Endothelial cell of umbilical vein (primary cell): Measurements from ENCODE around the gene ZNF768. TPM values are rescaled to one million over a fixed set of nuclear protein-coding genes. Genes with fewer than 3 reads are reported as not detected.
"Not testable (repeated sequence)": the region's sequence is repeated elsewhere in the genome, so short reads cannot be mapped to it uniquely, and the experiment has no call there.

ENCODE experiments used
- BruUV-seq: library from RNA; stranded (reverse); fragments of 400-500 nt; replicated peaks from 2 replicates; lab custom pipeline; 2021; lab: Mats Ljungman, UMichigan
- CTCF ChIA-PET: fragments of 300-600, 350-600 bp; sonication (Branson Sonifier 250); formaldehyde crosslinking; loops from one replicate; lab custom pipeline; 2021; ENCODE audit warnings: antibody characterized with exemption, inconsistent platforms; lab: Charles Lee
- POLR2A ChIA-PET: fragments of 300-600, 350-600 bp; sonication (Branson Sonifier 250); formaldehyde crosslinking; loops from one replicate; lab custom pipeline; 2021; ENCODE audit warnings: antibody characterized with exemption, inconsistent platforms; lab: Charles Lee
- DNase-seq: peaks from one replicate; pipeline ENCODE4 v3.0.0-alpha.2; 2011; ENCODE audit warnings: low read depth, low spot score
- FAIRE-seq: peaks from 2 replicates; lab custom pipeline; 2011; peaks lifted over from hg19 to GRCh38; lab: Jason Lieb, UNC
- H2AFZ ChIP-seq: 2 replicates; pipeline ENCODE4 v1.6.0; 2012; ENCODE audit warnings: low read depth, low read length, control low read depth, inconsistent platforms
- H3K27ac ChIP-seq: 2 replicates; pipeline ENCODE4 v1.5.1; 2011; ENCODE audit warnings: low read depth, mild to moderate bottlenecking, control low read depth, low read length, moderate library complexity; ENCODE audit not compliant: insufficient read depth
- H3K27me3 ChIP-seq, 2 experiments: 2 replicates each; pipeline versions ENCODE4 v1.6.0 to v1.6.1; 2011; ENCODE audit warnings: low read length in 2 of 2, mixed read lengths in 1 of 2; ENCODE audit not compliant: control insufficient read depth in 2 of 2, insufficient read depth in 2 of 2
- H3K36me3 ChIP-seq, 2 experiments: 2 replicates in 1 of 2; 3 replicates in 1 of 2; pipeline ENCODE4 v1.5.1; 2011; ENCODE audit warnings: low read length in 2 of 2, mild to moderate bottlenecking in 1 of 2, moderate library complexity in 1 of 2; ENCODE audit not compliant: control insufficient read depth in 2 of 2, insufficient read depth in 2 of 2; ENCODE audit errors: extremely low read depth in 1 of 2
- H3K4me1 ChIP-seq: 3 replicates; pipeline ENCODE4 v1.5.1; 2011; ENCODE audit warnings: mild to moderate bottlenecking, low read length; ENCODE audit not compliant: control insufficient read depth, insufficient read depth; ENCODE audit errors: extremely low read depth
- H3K4me2 ChIP-seq: 2 replicates; pipeline ENCODE4 v1.6.1; 2011; ENCODE audit warnings: low read length, control low read depth, mixed read lengths; ENCODE audit not compliant: insufficient read depth
- H3K4me3 ChIP-seq, 3 experiments: fragments of 200-600 bp in 1 of 3; sonication (generic), shearing (Covaris generic) in 1 of 3; replicated peaks in 1 of 3; 2 replicates each; pipeline ENCODE4 v1.5.1; 2011 to 2016; ENCODE audit warnings: control low read depth in 3 of 3, low read length in 3 of 3, mild to moderate bottlenecking in 2 of 3, inconsistent platforms in 1 of 3, low read depth in 1 of 3, moderate library complexity in 1 of 3; ENCODE audit not compliant: insufficient read depth in 1 of 3
- H3K79me2 ChIP-seq: 2 replicates; pipeline ENCODE4 v1.6.0; 2012; ENCODE audit warnings: low read length, inconsistent platforms; ENCODE audit not compliant: control insufficient read depth, insufficient read depth
- H3K9ac ChIP-seq: replicated peaks from 2 replicates; pipeline ENCODE3; 2011; ENCODE audit warnings: low read length, control low read depth; ENCODE audit not compliant: insufficient read depth; ENCODE audit errors: extremely low read depth
- H3K9me1 ChIP-seq: replicated peaks from 3 replicates; pipeline ENCODE4 v1.6.0; 2011; ENCODE audit warnings: mild to moderate bottlenecking, low read length; ENCODE audit not compliant: control insufficient read depth, insufficient read depth; ENCODE audit errors: extremely low read depth
- H3K9me3 ChIP-seq: replicated peaks from 2 replicates; pipeline ENCODE4 v1.5.1; 2012; ENCODE audit warnings: low read length, inconsistent platforms; ENCODE audit not compliant: control insufficient read depth, insufficient read depth
- H4K20me1 ChIP-seq: replicated peaks from 2 replicates; pipeline ENCODE3; 2011; ENCODE audit warnings: mild to moderate bottlenecking, low read length; ENCODE audit not compliant: control insufficient read depth, insufficient read depth; ENCODE audit errors: extremely low read depth
- GATA2 ChIP-seq: IDR thresholded peaks from 2 replicates; pipeline ENCODE4 v1.7.0; 2011; ENCODE audit warnings: low read depth, mild to moderate bottlenecking, moderate library complexity, mixed read lengths, low read length; ENCODE audit not compliant: insufficient read length, insufficient read depth
- JUN ChIP-seq: IDR thresholded peaks from 2 replicates; pipeline ENCODE4 v1.6.1; 2011; ENCODE audit warnings: borderline replicate concordance, low read depth; ENCODE audit not compliant: insufficient read length, insufficient read depth
- MYC ChIP-seq: IDR thresholded peaks from one replicate; pipeline ENCODE4 v1.6.1; 2011; ENCODE audit warnings: mild to moderate bottlenecking, low read depth, low read length
- POLR2AphosphoS5 ChIP-seq: IDR thresholded peaks from 2 replicates; pipeline ENCODE4 v1.6.1; 2012; ENCODE audit warnings: low read depth, mild to moderate bottlenecking, control low read depth, low read length, moderate library complexity; ENCODE audit not compliant: insufficient read depth
- dilution Hi-C: fragments of 300-500 bp; cut with MboI; formaldehyde crosslinking; loops from one replicate; pipeline ENCODE4 v1.15.0; 2019; ENCODE audit warnings: low sequenced_read_pairs; ENCODE audit not compliant: extremely low pct_ligation_motif_present
- intact Hi-C: fragments of 100-400 bp; cut with micrococcal nuclease; formaldehyde crosslinking; loops from one replicate; pipeline ENCODE4 v1.10.0; 2022
- polyA plus RNA-seq, 4 experiments: library from polyadenylated mRNA; depleted of rRNA in 3 of 4; stranded (reverse) in 3 of 4; unstranded in 1 of 4; fragments of >200 nt; gene quantifications; 2 replicates each; pipeline versions ENCODE4 v1.2.1 to v1.2.3, GENCODE V29; 2011 to 2012; ENCODE audit warnings: missing spikeins in 1 of 4
- total RNA-seq: library from RNA; stranded (reverse); gene quantifications from 2 replicates; pipeline ENCODE4 v1.2.3, GENCODE V29; 2021

ZNF768 gene
- total and polyA plus RNA-seq, 2 donors (not counting 3 experiments of a cell fraction or from before 2014, with no cell fraction given): 24.2 to 24.7 TPM

DNA sequence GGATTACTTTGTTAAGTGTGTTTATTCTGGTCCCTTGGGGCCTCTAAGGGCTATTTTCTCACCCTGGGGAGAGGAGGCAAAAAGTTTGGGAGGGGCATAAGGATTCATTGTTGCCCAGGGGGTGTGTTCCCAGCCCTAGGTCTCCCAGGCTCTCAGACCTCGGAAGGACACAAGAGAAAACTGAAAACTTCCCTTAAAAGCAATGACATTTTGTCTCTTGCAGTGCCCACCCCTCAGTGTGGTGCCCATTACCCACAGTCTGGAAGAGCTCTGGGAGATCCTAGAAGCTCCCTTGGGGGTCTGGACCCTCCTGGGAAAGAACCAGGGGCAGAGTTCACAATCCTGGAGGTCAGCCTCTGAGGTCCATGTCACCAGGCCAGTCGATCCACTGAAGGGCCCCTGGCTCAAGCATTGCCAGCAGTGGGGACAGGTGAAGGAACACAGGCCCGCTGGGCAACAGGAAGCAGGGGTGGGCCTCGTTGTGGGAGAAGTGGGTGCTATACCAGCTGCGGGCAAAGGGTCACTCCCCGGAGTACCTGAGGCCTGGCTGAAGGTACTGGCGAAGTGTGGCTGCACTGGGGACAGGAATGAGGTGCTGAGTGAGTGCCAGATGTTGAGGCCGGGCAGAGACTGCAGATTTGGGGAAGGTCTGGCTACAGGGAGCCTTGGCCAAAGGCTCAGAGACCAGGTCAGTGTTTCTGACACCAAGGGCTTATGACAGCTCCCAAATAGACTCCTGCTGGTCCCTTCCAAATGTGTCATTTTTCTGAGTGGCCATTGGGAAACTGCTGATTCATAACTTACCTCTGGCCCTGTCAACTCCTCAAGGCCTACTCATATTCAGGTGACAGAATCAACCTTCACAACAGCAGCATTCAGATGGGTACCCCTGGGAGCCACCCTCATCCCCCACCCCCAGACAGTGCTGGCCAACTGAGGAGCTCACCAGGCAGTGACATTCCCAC, 12.9 kb upstream of the ZNF768 start:
- dilution Hi-C loops (no loop called here), intact Hi-C loops (no loop called here)
- Histone ChIP-seq H3K4me3 (no peak overlapping the region), H3K27ac (no peak overlapping the region), H3K27me3 (no peaks in the 10 kb centered on the region), H3K9me1 (no peaks in the 10 kb centered on the region), H2AFZ (no peak overlapping the region), H3K4me2 (no peak overlapping the region), H3K36me3 (no peaks in the 10 kb centered on the region), H3K4me1 (peaks cover 23% of the 10 kb centered on the region), H4K20me1 (no peaks in the 10 kb centered on the region), H3K9ac (no peak overlapping the region), H3K79me2 (peaks cover 2% of the 10 kb centered on the region), H3K9me3 (no peaks in the 10 kb centered on the region)
- DNase-seq: no peak
- BruUV-seq: no TSS peak
- no peak for TF ChIP-seq GATA2
- no peak for TF ChIP-seq JUN
- no peak for TF ChIP-seq POLR2AphosphoS5
- TF ChIP-seq MYC: no peak
- ChIA-PET CTCF (no interaction called here), POLR2A (no interaction called here)
- FAIRE-seq: no peak

DNA sequence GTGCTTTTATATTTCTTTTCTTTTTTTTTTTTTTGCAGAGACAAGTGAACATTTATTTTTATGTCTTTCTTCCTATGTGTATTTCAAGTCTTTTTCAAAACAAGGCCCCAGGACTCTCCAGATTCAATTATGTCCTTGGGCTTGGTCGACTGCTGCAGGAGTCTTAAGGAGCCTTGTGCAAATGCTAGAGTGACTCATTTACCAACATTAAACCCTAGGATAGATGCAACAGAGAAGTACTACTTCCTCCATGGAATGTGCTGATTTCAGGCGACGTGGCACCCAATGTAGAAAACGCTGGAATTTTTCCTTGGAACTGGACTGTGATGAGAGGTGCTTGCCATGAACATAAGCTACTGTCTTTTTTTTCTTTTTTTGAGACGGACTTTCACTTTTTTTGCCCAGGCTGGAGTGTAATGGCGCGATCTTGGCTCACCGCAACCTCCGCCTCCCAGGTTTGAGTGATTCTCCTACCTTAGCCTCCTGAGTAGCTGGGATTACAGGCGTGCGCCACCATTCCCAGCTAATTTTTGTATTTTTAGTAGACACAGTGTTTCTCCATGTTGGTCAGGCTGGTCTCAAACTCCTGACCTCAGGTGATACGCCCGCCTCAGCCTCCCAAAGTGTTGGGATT, 10.1 kb upstream of the ZNF768 start:
- H2AFZ ChIP-seq, BruUV-seq, dilution Hi-C loops, H3K27ac ChIP-seq, H3K9ac ChIP-seq, DNase-seq, H3K9me3 ChIP-seq, H3K27me3 ChIP-seq, H3K9me1 ChIP-seq, H4K20me1 ChIP-seq, H3K4me3 ChIP-seq, H3K36me3 ChIP-seq, H3K4me2 ChIP-seq, POLR2A ChIA-PET, H3K79me2 ChIP-seq, intact Hi-C loops, FAIRE-seq: not testable (repeated sequence)
- CTCF ChIA-PET: interaction anchor here (0.6 to 2.8 kb wide), 15 partner anchors 9 to 142 kb away, joined by 3 to 30 read pairs (median 6); partner anchors contain the start of genes DCTPP1, ZNF48, ZNF689 and ZNF764
- H3K4me1 ChIP-seq: peaks cover 19% of the 10 kb centered on the region
